Ascending aorta (tissue), 2 donors: ENCODE results near the gene YTHDF1. TPM values are rescaled to one million over a fixed set of nuclear protein-coding genes. Genes with fewer than 3 reads are reported as not detected.

Experiments
- DNase-seq, 2 donors: peaks; one replicate each; pipeline ENCODE4 v3.0.0-alpha.2; 2019; ENCODE audit warnings: low spot score in 2 of 2
- H3K27ac ChIP-seq, 2 donors: fragments of 200-600 bp; sonication (generic); one replicate each; pipeline ENCODE4 v1.5.1; 2016 to 2017; ENCODE audit warnings: mild to moderate bottlenecking in 1 of 2
- H3K27me3 ChIP-seq: fragments of 200-600 bp; sonication (generic); one replicate; pipeline ENCODE4 v1.5.1; 2017
- H3K36me3 ChIP-seq, 2 donors: fragments of 200-600 bp; sonication (generic); one replicate each; pipeline ENCODE4 v1.5.1; 2016
- H3K4me1 ChIP-seq, 2 donors: fragments of 200-600 bp; sonication (generic); one replicate each; pipeline ENCODE4 v1.5.1; 2016 to 2017; ENCODE audit warnings: mild to moderate bottlenecking in 1 of 2
- H3K4me3 ChIP-seq, 2 donors: fragments of 200-600 bp; sonication (generic); one replicate each; pipeline ENCODE4 v1.5.1; 2016 to 2017; ENCODE audit warnings: mild to moderate bottlenecking in 1 of 2
- H3K9me3 ChIP-seq, 2 donors: fragments of 200-600 bp; sonication (generic); one replicate each; pipeline ENCODE4 v1.5.1; 2016
- intact Hi-C: fragments of 100-400 bp; cut with DNase I; formaldehyde crosslinking; loops from one replicate; pipeline ENCODE4 v1.15.1; 2023
- total RNA-seq: library from RNA; depleted of rRNA; stranded (reverse); fragments of >200 nt; gene quantifications from one replicate; pipeline ENCODE4 v1.1.0, GENCODE V29; 2016
- TF ChIP-seq, protein P1 (sequence below), 3 experiments: fragments of 200-600 bp in 2 of 3; fragments of 450-650 bp in 1 of 3; sonication (generic) in 2 of 3; IDR thresholded peaks; one replicate each; pipeline ENCODE4 v1.5.1; 2016 to 2019; ENCODE audit warnings: antibody characterized with exemption in 3 of 3, mild to moderate bottlenecking in 1 of 3, moderate library complexity in 1 of 3

Gene YTHDF1
- total RNA-seq, 1 donor from 2014 or later = 14.2 TPM

DNA sequence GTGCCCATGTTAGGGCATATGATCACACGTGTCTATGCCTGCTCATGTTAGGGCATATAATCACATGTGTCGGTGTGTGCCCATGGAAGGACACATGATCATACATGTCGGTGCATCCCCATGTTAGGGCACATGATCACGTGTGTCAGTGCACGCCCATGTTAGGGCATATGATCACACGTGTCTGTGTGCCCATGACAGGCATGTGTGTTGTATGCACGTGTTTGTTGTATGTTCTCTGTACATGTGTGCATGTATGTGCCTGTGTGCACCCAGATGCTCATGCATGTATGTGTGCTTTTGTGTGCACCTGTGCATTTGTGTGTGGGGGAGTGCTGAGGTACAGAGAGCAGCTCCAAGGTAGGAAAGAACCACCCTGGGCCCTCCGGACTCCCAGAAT, 29.8 kb downstream of the YTHDF1 start:
- DNase-seq = no peak
- no peaks in the 10 kb centered on the region for H3K4me1 ChIP-seq
- H3K27me3 ChIP-seq = no peaks in the 10 kb centered on the region
- H3K9me3 ChIP-seq = no peaks in the 10 kb centered on the region
- no peak overlapping the region for H3K27ac ChIP-seq
- no peaks in the 10 kb centered on the region for H3K36me3 ChIP-seq
- TF ChIP-seq, protein P1, sequence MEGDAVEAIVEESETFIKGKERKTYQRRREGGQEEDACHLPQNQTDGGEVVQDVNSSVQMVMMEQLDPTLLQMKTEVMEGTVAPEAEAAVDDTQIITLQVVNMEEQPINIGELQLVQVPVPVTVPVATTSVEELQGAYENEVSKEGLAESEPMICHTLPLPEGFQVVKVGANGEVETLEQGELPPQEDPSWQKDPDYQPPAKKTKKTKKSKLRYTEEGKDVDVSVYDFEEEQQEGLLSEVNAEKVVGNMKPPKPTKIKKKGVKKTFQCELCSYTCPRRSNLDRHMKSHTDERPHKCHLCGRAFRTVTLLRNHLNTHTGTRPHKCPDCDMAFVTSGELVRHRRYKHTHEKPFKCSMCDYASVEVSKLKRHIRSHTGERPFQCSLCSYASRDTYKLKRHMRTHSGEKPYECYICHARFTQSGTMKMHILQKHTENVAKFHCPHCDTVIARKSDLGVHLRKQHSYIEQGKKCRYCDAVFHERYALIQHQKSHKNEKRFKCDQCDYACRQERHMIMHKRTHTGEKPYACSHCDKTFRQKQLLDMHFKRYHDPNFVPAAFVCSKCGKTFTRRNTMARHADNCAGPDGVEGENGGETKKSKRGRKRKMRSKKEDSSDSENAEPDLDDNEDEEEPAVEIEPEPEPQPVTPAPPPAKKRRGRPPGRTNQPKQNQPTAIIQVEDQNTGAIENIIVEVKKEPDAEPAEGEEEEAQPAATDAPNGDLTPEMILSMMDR (IDR thresholded peaks at IDR 0.05) = no peak
- intact Hi-C loops = no loop called here
- no peak overlapping the region for H3K4me3 ChIP-seq

DNA sequence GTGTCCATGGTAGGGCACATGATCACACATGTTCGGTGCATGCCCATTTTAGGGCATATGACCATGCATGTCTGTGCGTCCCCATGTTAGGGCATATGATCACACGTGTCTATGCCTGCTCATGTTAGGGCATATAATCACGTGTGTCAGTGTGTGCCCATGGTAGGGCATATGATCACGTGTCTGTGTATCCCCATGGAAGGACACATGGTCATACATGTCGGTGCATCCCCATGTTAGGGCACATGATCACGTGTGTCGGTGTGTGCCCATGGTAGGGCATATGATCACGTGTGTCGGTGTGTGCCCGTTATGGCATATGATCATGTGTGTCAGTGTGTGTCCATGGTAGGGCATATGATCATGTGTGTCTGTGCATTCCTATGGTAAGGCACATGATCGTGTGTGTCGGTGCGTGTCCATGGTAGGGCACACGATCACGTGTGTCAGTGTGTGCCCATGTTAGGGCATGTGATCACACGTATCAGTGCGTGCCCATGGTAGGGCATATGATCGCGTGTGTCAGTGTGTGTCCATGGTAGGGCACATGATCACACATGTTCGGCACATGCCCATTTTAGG, 30.6 kb downstream of the YTHDF1 start:
- no peak for DNase-seq
- TF ChIP-seq, protein P1 (IDR thresholded peaks at IDR 0.05) = no peak
- Histone ChIP-seq H3K9me3 (no peaks in the 10 kb centered on the region), H3K36me3 (no peaks in the 10 kb centered on the region), H3K4me3 (no peak overlapping the region), H3K27me3 (peaks cover 3% of the 10 kb centered on the region), H3K4me1 (no peaks in the 10 kb centered on the region), H3K27ac (no peak overlapping the region)
- intact Hi-C loops = no loop called here

DNA sequence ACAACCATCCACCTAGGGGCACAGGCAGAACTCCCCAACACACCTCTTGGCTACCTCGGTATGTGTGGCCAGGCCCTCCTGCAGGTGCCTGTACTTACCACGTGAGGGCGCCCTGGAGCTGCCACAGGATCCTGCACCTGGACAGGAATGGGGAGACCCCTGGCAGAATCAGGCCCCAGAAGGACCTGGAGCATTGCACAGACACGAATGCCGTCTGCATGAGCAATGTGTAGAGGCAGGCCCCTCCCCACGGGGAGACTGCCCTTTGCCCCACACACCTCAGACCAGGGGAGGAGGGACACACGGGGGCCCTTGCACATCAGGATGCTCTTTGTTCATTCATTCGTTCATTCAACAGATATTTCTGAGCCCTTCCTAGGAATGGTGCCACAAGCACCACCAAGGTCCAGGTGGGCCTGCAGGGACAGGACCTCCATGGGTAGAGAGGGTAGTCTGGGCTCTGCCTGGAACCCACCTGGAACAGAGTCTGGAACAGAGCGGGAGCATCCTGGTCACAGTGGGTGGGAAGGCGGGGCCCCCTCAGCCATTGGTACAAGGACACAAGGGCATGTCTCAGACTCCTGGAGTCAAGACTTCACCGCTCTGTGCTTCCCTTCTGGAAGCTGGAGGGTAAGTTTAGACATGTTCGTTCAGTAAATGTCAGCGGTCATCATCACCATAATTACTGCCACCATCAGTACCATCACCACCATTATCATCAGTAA, 32.3 kb downstream of the YTHDF1 start:
- Histone ChIP-seq H3K9me3 (no peaks in the 10 kb centered on the region), H3K4me3 (no peak overlapping the region), H3K36me3 (no peaks in the 10 kb centered on the region), H3K27ac (no peak overlapping the region), H3K4me1 (peaks cover 3 to 4% of the 10 kb centered on the region in 2 donors), H3K27me3 (peaks cover 10% of the 10 kb centered on the region)
- intact Hi-C loops = no loop called here
- DNase-seq = no peak
- TF ChIP-seq, protein P1 (IDR thresholded peaks at IDR 0.05) = peak in 2 of 3 experiments; percentile 35 to 44

DNA sequence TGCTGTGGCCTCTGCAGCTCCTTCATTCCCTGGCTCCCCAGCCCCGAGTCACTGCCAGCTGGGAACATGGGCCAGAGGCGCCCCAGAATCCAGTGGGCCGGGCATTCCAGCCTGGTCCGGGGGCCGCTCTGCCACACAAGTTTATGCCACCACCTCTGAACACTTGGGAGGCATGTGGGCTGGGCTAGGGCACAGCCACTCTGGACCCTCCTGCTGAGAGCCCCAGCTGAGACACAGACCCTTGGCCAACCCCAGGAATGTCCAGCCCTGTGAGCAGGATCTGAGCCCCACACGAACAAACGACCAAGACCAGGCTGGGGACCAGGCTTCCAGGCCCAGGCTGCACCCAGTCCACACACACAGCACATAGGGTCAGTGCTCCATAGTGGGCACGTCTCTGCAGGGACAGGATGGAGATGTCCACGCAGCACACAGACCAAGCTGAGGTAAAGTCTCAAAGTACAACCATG, 33.0 kb downstream of the YTHDF1 start:
- no peak overlapping the region for H3K4me3 ChIP-seq
- intact Hi-C loops = no loop called here
- DNase-seq = no peak
- H3K27me3 ChIP-seq = peaks cover 16% of the 10 kb centered on the region
- no peaks in the 10 kb centered on the region for H3K36me3 ChIP-seq
- no peaks in the 10 kb centered on the region for H3K9me3 ChIP-seq
- H3K4me1 ChIP-seq = peaks cover 6 to 9% of the 10 kb centered on the region in 2 donors
- TF ChIP-seq, protein P1 (IDR thresholded peaks at IDR 0.05) = no peak
- H3K27ac ChIP-seq = no peak overlapping the region

DNA sequence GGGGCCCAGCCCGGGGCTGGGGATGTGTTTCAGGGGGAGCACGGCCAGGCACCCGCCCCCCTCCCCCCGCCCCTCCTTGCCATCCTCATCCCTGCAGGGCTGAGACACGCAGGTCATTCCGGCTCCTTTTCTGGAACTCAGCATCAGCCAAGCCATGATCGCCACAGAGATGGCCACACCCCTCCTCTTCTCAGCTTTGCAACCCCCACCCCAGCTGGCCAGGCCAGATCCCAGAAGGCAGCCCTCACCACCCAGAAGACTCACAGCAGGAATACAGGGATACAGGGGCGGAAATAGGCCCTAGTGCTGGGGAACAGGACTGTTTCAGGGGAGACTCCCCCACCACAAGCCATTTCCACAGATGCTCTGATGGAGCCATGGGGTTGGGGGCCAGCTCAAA, 33.5 kb downstream of the YTHDF1 start:
- peaks cover 21% of the 10 kb centered on the region for H3K27me3 ChIP-seq

More for the DNA sequence above, 33.5 kb downstream of the YTHDF1 start:
- DNase-seq = no peak
- intact Hi-C loops = no loop called here
- peaks cover 6 to 13% of the 10 kb centered on the region in 2 donors for H3K4me1 ChIP-seq
- H3K4me3 ChIP-seq = no peak overlapping the region
- H3K36me3 ChIP-seq = no peaks in the 10 kb centered on the region
- no peak overlapping the region for H3K27ac ChIP-seq
- no peaks in the 10 kb centered on the region for H3K9me3 ChIP-seq
- TF ChIP-seq, protein P1 (IDR thresholded peaks at IDR 0.05) = no peak
